ENCODE results near the gene TNKS1BP1.
A peak's percentile ranks its signal among the peaks of the same experiment; 100 is the strongest.

The TNKS1BP1 gene

GRCh38 chr11:57318178-57318577 is 6.6 kb downstream of the TNKS1BP1 start:
- H3K36me3 Mint-ChIP-seq (ENCODE audit: low read depth): peaks cover 6% of the 10 kb centered on the region
- H3K4me3 Mint-ChIP-seq: no peak overlapping the region

GRCh38 chr11:57316017-57316416 is 8.7 kb downstream of the TNKS1BP1 start:
- H3K4me3 Mint-ChIP-seq: no peak overlapping the region

More at GRCh38 chr11:57318178-57318577, 6.6 kb downstream of the TNKS1BP1 start:
- no peaks in the 10 kb centered on the region for H3K27me3 Mint-ChIP-seq
- H3K27ac Mint-ChIP-seq: no peak overlapping the region
- H3K4me1 Mint-ChIP-seq (ENCODE audit: low read depth): peaks cover 32% of the 10 kb centered on the region
- intact Hi-C loops (cut with micrococcal nuclease): no loop called here
- H3K9me3 Mint-ChIP-seq: no peaks in the 10 kb centered on the region

GRCh38 chr11:57315491-57315890 is 9.3 kb downstream of the TNKS1BP1 start:
- peaks cover 6% of the 10 kb centered on the region for H3K36me3 Mint-ChIP-seq (ENCODE audit: low read depth)
- H3K4me3 Mint-ChIP-seq: no peak overlapping the region
- H3K9me3 Mint-ChIP-seq: no peaks in the 10 kb centered on the region
- H3K27me3 Mint-ChIP-seq: peaks cover 3% of the 10 kb centered on the region
- intact Hi-C loops (cut with micrococcal nuclease): no loop called here
- no peak overlapping the region for H3K27ac Mint-ChIP-seq
- peaks cover 20% of the 10 kb centered on the region for H3K4me1 Mint-ChIP-seq (ENCODE audit: low read depth)

More at GRCh38 chr11:57316017-57316416, 8.7 kb downstream of the TNKS1BP1 start:
- H3K27me3 Mint-ChIP-seq: peaks cover 3% of the 10 kb centered on the region
- H3K27ac Mint-ChIP-seq: no peak overlapping the region
- no peaks in the 10 kb centered on the region for H3K9me3 Mint-ChIP-seq
- intact Hi-C loops (cut with micrococcal nuclease): no loop called here
- peaks cover 6% of the 10 kb centered on the region for H3K36me3 Mint-ChIP-seq (ENCODE audit: low read depth)
- peaks cover 19% of the 10 kb centered on the region for H3K4me1 Mint-ChIP-seq (ENCODE audit: low read depth)

- Mint-ChIP-seq H3K4me1 (ENCODE audit: low read depth) (peaks cover 31% of the 10 kb centered on the region), H3K27me3 (peaks cover 11% of the 10 kb centered on the region), H3K27ac (no peak overlapping the region), H3K36me3 (ENCODE audit: low read depth) (peaks cover 16% of the 10 kb centered on the region), H3K4me3 (no peak overlapping the region), H3K9me3 (no peaks in the 10 kb centered on the region)
- intact Hi-C loops (cut with micrococcal nuclease): no loop called here
Measured at GRCh38 chr11:57314221-57314973, 10.4 kb downstream of the TNKS1BP1 start.

- H3K36me3 Mint-ChIP-seq (ENCODE audit: low read depth): peaks cover 16% of the 10 kb centered on the region
- H3K4me1 Mint-ChIP-seq (ENCODE audit: low read depth): peaks cover 38% of the 10 kb centered on the region
- intact Hi-C loops (cut with micrococcal nuclease): no loop called here
- peaks cover 16% of the 10 kb centered on the region for H3K27me3 Mint-ChIP-seq
- H3K9me3 Mint-ChIP-seq: no peaks in the 10 kb centered on the region
- no peak overlapping the region for H3K27ac Mint-ChIP-seq
- no peak overlapping the region for H3K4me3 Mint-ChIP-seq
Measured at GRCh38 chr11:57313788-57314135, 11.0 kb downstream of the TNKS1BP1 start.

GRCh38 chr11:57313071-57313787 is 11.5 kb downstream of the TNKS1BP1 start:
- Mint-ChIP-seq H3K36me3 (ENCODE audit: low read depth) (peaks cover 18% of the 10 kb centered on the region), H3K4me3 (no peak overlapping the region), H3K27me3 (peaks cover 17% of the 10 kb centered on the region), H3K4me1 (ENCODE audit: low read depth) (peaks cover 41% of the 10 kb centered on the region), H3K27ac (no peak overlapping the region), H3K9me3 (no peaks in the 10 kb centered on the region)
- intact Hi-C loops (cut with micrococcal nuclease): no loop called here

GRCh38 chr11:57312511-57313021 is 12.2 kb downstream of the TNKS1BP1 start:
- Mint-ChIP-seq H3K36me3 (ENCODE audit: low read depth) (peaks cover 18% of the 10 kb centered on the region), H3K4me1 (ENCODE audit: low read depth) (peaks cover 42% of the 10 kb centered on the region), H3K4me3 (no peak overlapping the region), H3K9me3 (no peaks in the 10 kb centered on the region), H3K27ac (no peak overlapping the region), H3K27me3 (peaks cover 17% of the 10 kb centered on the region)
- intact Hi-C loops (cut with micrococcal nuclease): no loop called here

GRCh38 chr11:57311109-57311936 is 13.4 kb downstream of the TNKS1BP1 start:
- Mint-ChIP-seq H3K27ac (peak overlapping the region; percentile 64), H3K9me3 (no peaks in the 10 kb centered on the region), H3K27me3 (peaks cover 17% of the 10 kb centered on the region), H3K4me3 (peak overlapping the region; percentile 72), H3K36me3 (ENCODE audit: low read depth) (peaks cover 18% of the 10 kb centered on the region), H3K4me1 (ENCODE audit: low read depth) (peaks cover 54% of the 10 kb centered on the region)
- intact Hi-C loops (cut with micrococcal nuclease): no loop called here

- H3K27ac Mint-ChIP-seq: peak overlapping the region; percentile 64
- H3K27me3 Mint-ChIP-seq: peaks cover 17% of the 10 kb centered on the region
- peaks cover 18% of the 10 kb centered on the region for H3K36me3 Mint-ChIP-seq (ENCODE audit: low read depth)
- H3K4me3 Mint-ChIP-seq: peak overlapping the region; percentile 72
- intact Hi-C loops (cut with micrococcal nuclease): no loop called here
- peaks cover 54% of the 10 kb centered on the region for H3K4me1 Mint-ChIP-seq (ENCODE audit: low read depth)
- H3K9me3 Mint-ChIP-seq: no peaks in the 10 kb centered on the region
Measured at GRCh38 chr11:57310630-57311086, 14.1 kb downstream of the TNKS1BP1 start.

- Mint-ChIP-seq H3K27ac (peak overlapping the region; percentile 86), H3K4me3 (no peak overlapping the region), H3K36me3 (ENCODE audit: low read depth) (peaks cover 18% of the 10 kb centered on the region), H3K27me3 (peaks cover 17% of the 10 kb centered on the region), H3K9me3 (no peaks in the 10 kb centered on the region), H3K4me1 (ENCODE audit: low read depth) (peaks cover 54% of the 10 kb centered on the region)
- intact Hi-C loops (cut with micrococcal nuclease): no loop called here
Measured at GRCh38 chr11:57310091-57310490, 14.7 kb downstream of the TNKS1BP1 start.

- Mint-ChIP-seq H3K27me3 (peaks cover 17% of the 10 kb centered on the region), H3K4me3 (no peak overlapping the region), H3K4me1 (ENCODE audit: low read depth) (peaks cover 54% of the 10 kb centered on the region), H3K36me3 (ENCODE audit: low read depth) (peaks cover 18% of the 10 kb centered on the region), H3K9me3 (no peaks in the 10 kb centered on the region), H3K27ac (peak overlapping the region; percentile 86)
- intact Hi-C loops (cut with micrococcal nuclease): no loop called here
Measured at GRCh38 chr11:57309106-57310059, 15.4 kb downstream of the TNKS1BP1 start.

GRCh38 chr11:57308426-57309060 is 16.2 kb downstream of the TNKS1BP1 start:
- Mint-ChIP-seq H3K4me3 (no peak overlapping the region), H3K4me1 (ENCODE audit: low read depth) (peaks cover 63% of the 10 kb centered on the region), H3K27me3 (peaks cover 17% of the 10 kb centered on the region), H3K9me3 (no peaks in the 10 kb centered on the region), H3K27ac (peak overlapping the region; percentile 86), H3K36me3 (ENCODE audit: low read depth) (peaks cover 18% of the 10 kb centered on the region)
- intact Hi-C loops (cut with micrococcal nuclease): no loop called here

Measured in dendritic cell treated with granulocyte-macrophage colony-stimulating factor and Interleukin-4, amounts not matched to agents 40 ng/mL and 50 ng/mL, for 4 days (primary cell).